Retinal pigment epithelial cell (primary cell): ENCODE results near the gene BBIP1.

ENCODE experiments used
- DNase-seq: peaks from one replicate; pipeline ENCODE4 v3.0.0-alpha.2; 2010; ENCODE audit warnings: low read depth
- H3K4me3 ChIP-seq: 2 replicates; pipeline ENCODE4 v1.5.1; 2011; ENCODE audit warnings: mild to moderate bottlenecking, low read length, control low read depth, moderate library complexity
- CTCF ChIP-seq: conservative IDR thresholded peaks from 2 replicates; pipeline ENCODE4 v1.5.1; 2011; ENCODE audit warnings: low read depth, low read length, control low read depth, inconsistent platforms

Gene BBIP1

GRCh38 chr10:110962443-110962842 lies 43.5 kb upstream of the BBIP1 start:
- no peak for DNase-seq
- H3K4me3 ChIP-seq, result no peak overlapping the region
- no peak for TF ChIP-seq CTCF

GRCh38 chr10:110960333-110960712 lies 41.3 kb upstream of the BBIP1 start:
- H3K4me3 ChIP-seq, result no peak overlapping the region
- TF ChIP-seq CTCF, result no peak
- no peak for DNase-seq

- TF ChIP-seq CTCF, result no peak
- no peak overlapping the region for H3K4me3 ChIP-seq
- DNase-seq, result no peak
Measured at GRCh38 chr10:110959379-110960332, 40.7 kb upstream of the BBIP1 start.

- no peak for DNase-seq
- TF ChIP-seq CTCF, result no peak
- H3K4me3 ChIP-seq, result no peak overlapping the region
Measured at GRCh38 chr10:110957606-110958005, 38.6 kb upstream of the BBIP1 start.

GRCh38 chr10:110951381-110951780 lies 32.4 kb upstream of the BBIP1 start:
- no peak for DNase-seq
- H3K4me3 ChIP-seq, result no peak overlapping the region
- TF ChIP-seq CTCF, result no peak

- no peak for TF ChIP-seq CTCF
- no peak for DNase-seq
- H3K4me3 ChIP-seq, result no peak overlapping the region
Measured at GRCh38 chr10:110947061-110947595, 28.1 kb upstream of the BBIP1 start.

- TF ChIP-seq CTCF, result no peak
- DNase-seq, result no peak
- no peak overlapping the region for H3K4me3 ChIP-seq
Measured at GRCh38 chr10:110946496-110946895, 27.5 kb upstream of the BBIP1 start.
